ENCODE results near the gene FAM222A.
A peak's percentile ranks its signal among the peaks of the same experiment; 100 is the strongest.

The FAM222A gene

DNA sequence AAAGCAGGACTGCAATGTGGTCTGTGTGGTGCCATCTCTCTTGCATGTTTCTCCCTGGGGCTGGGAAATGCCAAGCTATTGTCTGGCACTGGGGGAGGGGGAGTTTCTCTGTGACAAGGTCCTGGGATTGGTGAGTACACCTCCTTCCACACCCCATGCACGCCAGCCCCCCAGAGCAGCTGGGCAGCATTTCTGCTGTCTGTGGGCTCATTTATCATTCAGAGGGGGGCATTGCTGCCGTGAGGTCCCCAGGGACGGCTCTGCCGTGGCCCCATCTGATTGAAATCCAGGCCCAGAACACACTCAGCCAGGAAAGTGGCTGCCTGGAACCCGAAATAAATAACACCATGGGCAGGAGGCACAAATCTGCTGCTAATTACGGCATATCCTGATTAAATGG, 12.6 kb upstream of the FAM222A start:
- Mint-ChIP-seq H3K9me3 (no peaks in the 10 kb centered on the region), H3K27me3 (peaks cover 6% of the 10 kb centered on the region), H3K4me3 (no peak overlapping the region), H3K27ac (no peak overlapping the region), H3K4me1 (ENCODE audit: low read depth) (no peaks in the 10 kb centered on the region), H3K36me3 (ENCODE audit: low read depth) (no peaks in the 10 kb centered on the region)

DNA sequence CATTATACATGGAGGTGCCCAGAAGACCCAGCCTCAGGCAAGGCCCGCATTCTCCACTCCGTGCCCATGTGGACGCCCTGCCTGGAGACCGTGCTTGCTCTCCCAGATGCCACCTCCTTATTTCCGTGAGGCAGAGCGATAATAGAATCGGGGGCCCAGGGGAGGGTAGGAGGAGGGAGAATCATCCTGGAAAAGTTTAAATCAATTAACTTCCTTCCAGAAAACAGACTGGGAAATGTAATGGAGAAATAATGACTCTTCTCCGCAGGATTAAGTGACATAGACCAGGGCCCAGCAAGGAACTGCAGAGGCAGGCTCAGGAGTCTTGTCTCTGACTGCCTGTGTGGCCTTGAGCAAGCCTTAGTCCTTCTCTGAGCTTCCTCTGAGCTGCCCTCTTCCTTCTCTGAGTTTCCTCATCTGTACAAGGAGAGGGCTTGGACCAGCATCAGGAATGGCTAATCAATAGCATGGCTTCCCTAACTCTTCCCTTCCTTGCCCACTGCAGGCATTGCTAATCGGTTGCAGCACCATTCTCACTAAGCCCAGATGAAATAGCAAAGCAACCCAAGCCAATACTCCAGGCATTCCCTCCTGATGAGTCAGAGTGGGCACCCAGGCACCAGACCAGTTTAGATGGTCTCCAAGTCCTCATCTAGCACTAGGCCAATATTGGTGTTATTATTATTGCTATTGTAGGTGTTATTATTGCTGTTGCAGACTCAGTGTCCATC, 11.3 kb upstream of the FAM222A start:
- H3K4me1 Mint-ChIP-seq (ENCODE audit: low read depth): no peaks in the 10 kb centered on the region
- peaks cover 6% of the 10 kb centered on the region for H3K27me3 Mint-ChIP-seq
- H3K9me3 Mint-ChIP-seq: no peaks in the 10 kb centered on the region
- H3K27ac Mint-ChIP-seq: no peak overlapping the region
- no peak overlapping the region for H3K4me3 Mint-ChIP-seq
- no peaks in the 10 kb centered on the region for H3K36me3 Mint-ChIP-seq (ENCODE audit: low read depth)

DNA sequence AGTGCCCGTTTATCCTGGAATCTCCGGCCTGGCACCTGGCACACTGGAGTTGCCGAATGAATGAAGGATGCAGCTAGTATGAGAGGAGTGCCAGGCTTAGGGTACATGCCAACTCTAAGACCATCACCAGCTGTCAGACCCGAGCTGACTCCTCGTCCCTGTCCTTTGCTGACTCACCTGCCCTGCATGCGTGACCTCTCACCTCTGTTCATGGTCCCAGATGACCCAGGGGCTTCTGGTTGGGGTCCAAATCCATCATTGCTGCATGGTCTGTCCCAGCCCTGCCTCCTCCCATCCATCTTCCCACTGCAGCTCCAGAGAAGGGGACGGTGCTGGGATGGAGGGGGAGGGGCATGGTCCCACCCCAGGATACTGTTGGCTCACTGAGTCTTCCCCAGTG, 9.9 kb upstream of the FAM222A start:
- Mint-ChIP-seq H3K4me3 (no peak overlapping the region), H3K9me3 (no peaks in the 10 kb centered on the region), H3K27ac (no peak overlapping the region), H3K36me3 (ENCODE audit: low read depth) (no peaks in the 10 kb centered on the region), H3K27me3 (peaks cover 10% of the 10 kb centered on the region), H3K4me1 (ENCODE audit: low read depth) (no peaks in the 10 kb centered on the region)

DNA sequence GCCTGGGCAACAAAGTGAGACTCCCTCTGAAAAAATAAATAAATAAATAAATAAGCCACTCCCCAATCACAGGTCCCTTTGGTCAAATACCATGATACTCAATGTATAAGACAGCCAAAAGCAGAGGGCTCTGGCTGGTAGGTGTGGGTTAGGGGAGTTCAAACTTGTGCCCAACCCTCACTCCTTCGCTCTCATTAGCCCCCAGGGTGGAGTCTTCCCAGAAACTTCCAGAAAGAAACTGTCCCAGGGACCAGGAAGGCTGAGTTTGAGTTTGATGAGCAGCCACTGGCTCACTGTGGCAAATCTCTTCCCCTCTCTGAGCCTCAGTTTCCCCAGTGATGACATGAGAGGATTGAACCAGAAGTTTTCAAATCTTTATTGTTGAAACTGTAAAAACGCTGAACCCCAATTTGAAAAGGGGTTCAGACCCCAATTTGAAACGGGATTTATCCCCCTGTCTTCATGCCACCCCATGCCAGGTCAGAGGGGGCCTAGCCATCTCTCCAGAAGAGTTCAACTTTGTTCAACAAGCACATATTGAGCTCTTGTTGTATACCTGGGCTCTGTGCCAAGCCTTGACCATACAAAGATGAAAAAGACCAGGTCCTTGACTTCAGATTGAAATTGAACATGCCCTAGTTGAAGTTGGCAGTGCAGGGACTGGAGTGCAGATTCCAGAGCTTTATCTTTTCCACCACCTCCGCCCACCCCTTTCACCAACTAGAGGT, 9.1 kb upstream of the FAM222A start:
- no peaks in the 10 kb centered on the region for H3K9me3 Mint-ChIP-seq
- peaks cover 10% of the 10 kb centered on the region for H3K27me3 Mint-ChIP-seq
- no peak overlapping the region for H3K4me3 Mint-ChIP-seq
- H3K27ac Mint-ChIP-seq: no peak overlapping the region
- no peaks in the 10 kb centered on the region for H3K4me1 Mint-ChIP-seq (ENCODE audit: low read depth)
- H3K36me3 Mint-ChIP-seq (ENCODE audit: low read depth): no peaks in the 10 kb centered on the region

DNA sequence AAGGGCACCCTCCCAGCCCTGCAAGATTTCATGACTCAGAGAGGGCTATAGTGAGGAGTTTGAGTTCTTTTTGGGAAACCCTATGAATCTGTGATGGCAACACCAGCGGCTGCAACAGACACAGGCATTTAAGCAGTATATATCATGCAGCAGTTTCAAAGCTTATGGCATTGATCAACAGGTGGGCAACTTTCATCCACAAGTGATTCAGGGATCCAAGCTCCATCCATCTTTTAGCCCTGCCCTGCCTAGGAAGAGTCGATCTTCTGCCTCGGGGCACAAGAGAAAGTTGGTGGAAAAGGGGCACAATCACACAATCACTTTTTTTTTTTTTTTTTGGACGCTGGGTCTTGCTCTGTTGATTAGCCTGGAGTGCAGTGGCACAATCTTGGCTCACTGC, 8.3 kb upstream of the FAM222A start:
- Mint-ChIP-seq H3K36me3 (ENCODE audit: low read depth) (no peaks in the 10 kb centered on the region), H3K9me3 (no peaks in the 10 kb centered on the region), H3K27me3 (peaks cover 16% of the 10 kb centered on the region), H3K4me1 (ENCODE audit: low read depth) (no peaks in the 10 kb centered on the region), H3K27ac (no peak overlapping the region), H3K4me3 (no peak overlapping the region)

DNA sequence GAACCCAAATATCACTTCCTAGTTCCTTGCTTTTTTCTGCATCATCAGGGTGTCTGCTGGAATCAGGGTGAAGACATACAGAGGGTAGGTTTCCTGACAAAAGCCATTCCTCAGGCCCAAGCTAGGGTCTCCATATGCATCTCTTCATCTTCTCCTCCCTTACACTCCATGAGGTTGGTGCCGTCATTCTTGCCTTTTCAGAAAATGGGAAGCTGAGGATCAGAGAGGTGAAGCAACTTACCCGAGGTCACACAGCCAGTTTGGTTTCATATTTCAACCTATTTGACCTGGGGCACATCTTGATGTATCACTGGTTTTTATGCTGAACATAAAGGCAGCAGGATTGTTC, 7.3 kb upstream of the FAM222A start:
- no peaks in the 10 kb centered on the region for H3K9me3 Mint-ChIP-seq
- no peaks in the 10 kb centered on the region for H3K36me3 Mint-ChIP-seq (ENCODE audit: low read depth)
- H3K27me3 Mint-ChIP-seq: peaks cover 27% of the 10 kb centered on the region
- no peak overlapping the region for H3K4me3 Mint-ChIP-seq
- no peak overlapping the region for H3K27ac Mint-ChIP-seq
- no peaks in the 10 kb centered on the region for H3K4me1 Mint-ChIP-seq (ENCODE audit: low read depth)

DNA sequence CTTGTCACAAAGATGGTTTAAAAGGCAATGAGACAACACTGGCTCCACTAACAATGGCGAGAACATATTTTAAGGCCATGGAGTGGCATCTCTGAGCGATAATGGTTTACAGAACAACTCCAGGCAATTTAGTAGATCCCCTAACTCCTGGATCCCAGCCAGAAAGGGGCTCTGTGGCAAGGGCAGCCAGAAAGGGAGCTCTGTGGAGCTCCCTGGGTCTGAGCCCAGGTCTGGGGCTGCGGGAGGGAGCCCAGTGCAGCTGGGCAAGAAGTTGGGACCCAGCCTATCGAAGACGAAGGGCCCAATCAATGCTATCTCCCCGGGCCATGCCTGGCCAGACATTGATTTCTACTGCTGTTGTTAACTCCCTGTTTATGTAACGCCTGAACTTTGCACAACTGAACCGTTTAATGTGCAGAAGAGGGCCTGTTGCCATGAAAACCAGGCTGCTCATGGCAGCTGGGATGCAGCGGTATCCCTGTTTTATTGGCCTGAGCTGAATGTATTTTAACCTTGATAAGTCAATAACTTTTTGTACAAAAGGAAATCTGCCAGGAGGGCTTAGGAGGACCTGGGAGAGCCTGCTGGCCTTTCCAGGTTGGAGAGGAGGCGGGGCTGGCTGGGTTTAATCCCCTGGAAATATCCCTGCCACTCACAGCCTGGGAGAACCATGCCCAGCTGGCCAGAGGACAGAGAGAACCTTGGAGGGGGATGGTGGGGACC, 6.7 kb upstream of the FAM222A start:
- Mint-ChIP-seq H3K4me1 (ENCODE audit: low read depth) (no peaks in the 10 kb centered on the region), H3K27ac (no peak overlapping the region), H3K9me3 (no peaks in the 10 kb centered on the region), H3K27me3 (peaks cover 32% of the 10 kb centered on the region), H3K36me3 (ENCODE audit: low read depth) (no peaks in the 10 kb centered on the region), H3K4me3 (no peak overlapping the region)

DNA sequence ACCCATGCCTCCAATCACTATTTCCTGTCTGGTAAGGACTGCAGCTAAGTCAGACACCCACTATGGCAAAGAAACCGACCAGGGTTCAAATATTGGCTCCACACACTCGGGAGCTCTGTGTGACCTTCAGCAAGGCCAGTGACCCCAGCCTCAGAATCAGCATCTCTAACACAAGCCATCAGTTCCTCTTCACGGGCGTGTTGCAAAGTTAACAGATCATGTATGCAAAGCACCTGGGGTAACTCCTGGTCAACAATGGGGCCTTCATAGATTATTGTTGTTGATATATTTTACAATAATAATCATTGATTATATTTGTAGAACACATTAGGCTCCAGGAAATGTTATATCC, 6.2 kb upstream of the FAM222A start:
- peaks cover 32% of the 10 kb centered on the region for H3K27me3 Mint-ChIP-seq
- H3K4me3 Mint-ChIP-seq: no peak overlapping the region
- no peaks in the 10 kb centered on the region for H3K36me3 Mint-ChIP-seq (ENCODE audit: low read depth)
- H3K27ac Mint-ChIP-seq: no peak overlapping the region
- no peaks in the 10 kb centered on the region for H3K9me3 Mint-ChIP-seq
- no peaks in the 10 kb centered on the region for H3K4me1 Mint-ChIP-seq (ENCODE audit: low read depth)

DNA sequence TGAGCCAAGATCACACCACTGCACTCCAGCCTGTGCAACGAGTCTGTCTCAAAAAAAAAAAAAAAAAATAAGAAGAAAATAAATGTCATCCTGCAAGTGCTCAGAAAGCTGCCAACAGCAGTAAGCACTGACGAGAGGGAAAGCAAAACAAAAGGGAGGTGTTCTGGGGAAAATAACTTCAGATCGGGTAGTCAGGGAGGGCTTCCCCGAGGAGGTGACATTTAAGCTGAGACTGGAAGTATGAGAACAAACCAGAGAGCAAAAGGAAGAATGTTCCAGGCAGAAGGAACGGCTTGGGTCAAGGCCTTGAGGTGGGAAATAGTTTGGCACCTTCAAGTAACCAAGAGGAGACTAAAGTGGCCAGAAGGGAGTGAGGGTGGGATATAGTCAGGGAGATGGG, 4.7 kb upstream of the FAM222A start:
- H3K36me3 Mint-ChIP-seq (ENCODE audit: low read depth): no peaks in the 10 kb centered on the region
- H3K4me1 Mint-ChIP-seq (ENCODE audit: low read depth): no peaks in the 10 kb centered on the region
- H3K27me3 Mint-ChIP-seq: peaks cover 27% of the 10 kb centered on the region
- no peak overlapping the region for H3K4me3 Mint-ChIP-seq
- H3K27ac Mint-ChIP-seq: no peak overlapping the region
- H3K9me3 Mint-ChIP-seq: no peaks in the 10 kb centered on the region

DNA sequence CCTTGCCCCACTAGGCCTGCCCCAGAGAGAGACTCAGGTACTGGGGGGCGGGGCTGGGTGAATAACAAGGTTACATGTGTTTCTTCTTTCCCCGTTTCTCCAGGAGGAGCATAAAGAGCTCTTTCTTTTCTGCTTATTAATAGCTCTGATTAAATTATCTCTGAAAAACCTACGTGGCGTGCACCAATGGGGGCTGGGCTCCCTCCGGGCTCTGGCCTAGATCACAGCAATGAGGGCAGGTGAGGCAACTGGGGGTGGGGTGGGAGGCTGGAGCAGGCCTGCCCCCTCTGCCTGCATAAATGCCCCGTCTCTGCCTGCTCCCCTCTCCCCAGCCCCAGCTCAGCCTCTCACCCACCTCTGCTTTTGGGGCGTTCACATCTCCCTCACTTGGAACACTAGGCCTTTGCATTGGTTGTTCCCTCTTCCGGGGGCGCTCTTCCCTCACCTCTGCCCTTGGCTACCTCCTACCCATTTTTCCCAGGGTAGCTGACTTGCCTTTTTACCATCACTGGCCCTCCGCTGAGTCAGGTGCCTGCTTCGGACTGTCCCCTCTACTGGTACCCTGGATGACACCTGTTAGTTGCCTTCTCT, 4.1 kb upstream of the FAM222A start:
- H3K4me1 Mint-ChIP-seq (ENCODE audit: low read depth): no peaks in the 10 kb centered on the region

DNA sequence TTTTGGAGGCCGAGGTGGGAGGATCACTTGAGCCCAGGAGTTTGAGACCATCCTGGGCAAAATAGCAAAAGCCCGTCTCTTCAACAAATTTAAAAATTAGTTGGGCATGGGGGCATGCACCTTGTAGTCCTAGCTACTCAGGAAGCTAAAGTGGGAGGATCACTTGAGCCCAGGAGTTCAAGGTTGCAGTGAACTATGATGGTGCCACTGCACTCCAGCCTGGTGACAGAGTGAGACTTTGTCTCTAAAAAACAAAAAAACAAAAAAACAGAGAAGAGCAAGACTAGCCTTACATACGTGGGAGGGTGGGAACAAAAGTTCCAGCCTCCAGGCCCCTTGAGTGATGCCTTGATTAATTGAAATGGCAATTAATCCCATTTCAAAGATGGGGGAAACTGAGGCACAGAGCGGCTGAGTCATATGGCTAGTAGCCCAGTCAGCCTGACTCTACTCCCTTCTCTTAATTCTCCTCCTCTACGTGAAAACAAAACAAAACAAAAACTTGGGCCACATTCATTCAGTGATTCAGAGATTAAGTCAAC, 3.3 kb upstream of the FAM222A start:
- Mint-ChIP-seq H3K9me3 (no peaks in the 10 kb centered on the region), H3K36me3 (ENCODE audit: low read depth) (no peaks in the 10 kb centered on the region), H3K4me1 (ENCODE audit: low read depth) (no peaks in the 10 kb centered on the region), H3K4me3 (no peak overlapping the region), H3K27me3 (peaks cover 27% of the 10 kb centered on the region), H3K27ac (no peak overlapping the region)

More for the DNA sequence above, 4.1 kb upstream of the FAM222A start:
- H3K27me3 Mint-ChIP-seq: peaks cover 27% of the 10 kb centered on the region
- H3K27ac Mint-ChIP-seq: no peak overlapping the region
- no peaks in the 10 kb centered on the region for H3K9me3 Mint-ChIP-seq
- no peaks in the 10 kb centered on the region for H3K36me3 Mint-ChIP-seq (ENCODE audit: low read depth)
- no peak overlapping the region for H3K4me3 Mint-ChIP-seq

DNA sequence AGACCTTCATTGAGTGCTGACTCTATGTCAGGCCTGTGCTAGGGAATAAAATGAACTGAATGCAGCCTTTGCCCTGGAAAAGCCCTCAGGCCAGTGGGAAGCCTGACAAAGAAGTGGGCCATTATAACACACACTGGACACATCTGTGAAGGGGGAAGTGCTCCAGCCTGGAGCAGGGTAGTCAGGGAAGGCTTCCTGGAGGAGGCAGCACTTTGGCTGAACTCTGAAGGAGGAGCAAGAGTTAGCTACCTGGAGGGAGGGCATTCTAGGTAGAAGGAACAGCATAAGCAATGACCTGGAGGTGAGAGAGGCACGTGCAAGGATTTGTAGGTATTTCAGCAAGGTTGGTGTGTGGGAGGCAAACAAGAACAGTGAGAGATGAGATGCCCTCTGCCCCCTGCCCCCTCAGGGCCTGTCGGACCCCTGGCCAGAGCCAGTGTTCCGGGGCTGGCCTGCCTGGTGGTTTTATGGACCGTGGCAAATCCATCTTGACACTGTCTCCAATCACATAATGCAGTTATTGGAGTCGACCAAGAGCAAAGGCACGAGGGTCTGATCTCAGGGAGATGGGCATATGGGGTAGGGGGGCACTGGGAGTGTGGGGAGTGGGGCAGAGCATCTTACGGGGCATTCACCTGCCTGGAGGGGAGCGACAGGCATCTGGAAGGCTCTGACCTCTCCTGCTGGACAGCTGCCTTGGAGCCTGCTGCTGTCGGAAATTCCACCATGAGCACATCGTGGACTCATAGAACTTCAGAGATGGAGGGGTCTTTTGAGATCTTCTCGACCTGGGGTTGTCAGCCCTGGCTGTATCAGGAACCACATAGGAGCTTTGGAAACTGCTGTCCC, 2.7 kb upstream of the FAM222A start:
- H3K4me3 Mint-ChIP-seq: no peak overlapping the region
- peak overlapping the region; percentile 14 for H3K27ac Mint-ChIP-seq
- H3K9me3 Mint-ChIP-seq: no peaks in the 10 kb centered on the region
- no peaks in the 10 kb centered on the region for H3K36me3 Mint-ChIP-seq (ENCODE audit: low read depth)
- H3K27me3 Mint-ChIP-seq: peaks cover 27% of the 10 kb centered on the region
- H3K4me1 Mint-ChIP-seq (ENCODE audit: low read depth): no peaks in the 10 kb centered on the region

DNA sequence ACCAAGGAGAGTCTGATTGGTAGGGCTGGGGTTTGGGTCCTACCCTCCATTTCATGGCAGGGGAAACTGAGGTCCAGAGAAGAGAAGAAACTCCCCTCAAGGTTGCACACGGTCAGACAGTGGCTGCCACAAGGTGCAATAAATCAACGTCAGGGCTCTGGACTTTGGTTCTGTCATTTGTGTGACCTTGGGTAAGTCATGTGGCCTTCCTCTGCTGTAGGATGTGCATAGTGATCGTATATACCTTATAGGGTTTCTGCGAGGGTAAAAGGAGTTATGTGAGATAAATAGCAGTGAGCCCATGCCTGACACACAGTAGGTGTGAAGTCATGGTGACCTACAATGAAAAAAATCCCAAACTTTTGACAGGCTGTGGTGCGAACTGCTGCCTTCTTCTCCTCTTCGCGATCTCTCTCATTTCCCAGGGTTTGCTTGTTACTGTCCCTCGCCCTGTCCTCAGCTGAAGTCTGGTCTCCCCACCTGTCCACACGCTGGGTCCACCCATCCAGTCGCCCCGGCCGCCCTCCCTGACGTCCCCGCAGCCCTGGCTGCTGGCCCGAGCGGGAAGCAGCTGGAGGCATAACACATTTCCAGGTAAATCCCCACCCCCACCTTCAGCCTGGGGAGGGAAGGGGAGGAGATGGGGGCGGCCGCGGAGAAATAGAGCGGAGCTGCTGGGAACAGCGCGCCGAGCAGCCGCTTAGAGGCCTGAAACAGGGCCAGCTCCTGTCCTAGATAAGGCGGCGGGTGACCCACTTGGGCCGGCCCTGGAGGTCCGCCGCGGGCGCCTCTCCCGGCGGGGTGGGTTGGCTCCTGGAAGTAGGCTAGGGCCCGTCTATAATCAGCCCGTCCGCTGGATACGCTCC, 1.8 kb upstream of the FAM222A start:
- peaks cover 27% of the 10 kb centered on the region for H3K27me3 Mint-ChIP-seq
- H3K9me3 Mint-ChIP-seq: no peaks in the 10 kb centered on the region
- no peak overlapping the region for H3K27ac Mint-ChIP-seq
- H3K36me3 Mint-ChIP-seq (ENCODE audit: low read depth): no peaks in the 10 kb centered on the region
- H3K4me3 Mint-ChIP-seq: no peak overlapping the region
- H3K4me1 Mint-ChIP-seq (ENCODE audit: low read depth): no peaks in the 10 kb centered on the region

Data from stimulated activated naive CD8-positive, alpha-beta T cell treated with anti-CD3 and anti-CD28 coated beads, Interleukin-15, Interleukin-2, amounts not matched to agents 100 ng/mL and 50 ng/mL, for 24 hours (primary cell).